SK-N-SH treated with all-trans-retinoic acid at 6 μM for 48 hours (cell line): Measurements from ENCODE around the gene PLB1.

Source experiments
- BACH2 ChIP-seq: fragments of 250-450 bp; sonication (Bioruptor Pico); IDR thresholded peaks from 2 replicates; pipeline ENCODE4 v1.9.0; 2021; ENCODE audit warnings: mild to moderate bottlenecking, borderline replicate concordance
- GLIS3 ChIP-seq: fragments of 250-450 bp; sonication (Bioruptor Pico); IDR thresholded peaks from 2 replicates; pipeline ENCODE4 v1.5.0; 2020; ENCODE audit warnings: mild to moderate bottlenecking, moderate library complexity
- PATZ1 ChIP-seq: fragments of 250-450 bp; sonication (Bioruptor Pico); IDR thresholded peaks from 2 replicates; pipeline ENCODE4 v1.8.0; 2020; ENCODE audit warnings: mild to moderate bottlenecking, moderate library complexity, borderline replicate concordance
- RARB ChIP-seq: fragments of 250-450 bp; sonication (Bioruptor Pico); IDR thresholded peaks from 2 replicates; pipeline ENCODE4 v1.8.0; 2021; ENCODE audit warnings: mild to moderate bottlenecking, moderate library complexity
- SNAI2 ChIP-seq: fragments of 250-450 bp; sonication (Bioruptor Pico); IDR thresholded peaks from 2 replicates; pipeline ENCODE4 v1.5.0; 2020; ENCODE audit warnings: mild to moderate bottlenecking, moderate library complexity
- ZC3H10 ChIP-seq: fragments of 250-450 bp; sonication (Bioruptor Pico); IDR thresholded peaks from 2 replicates; pipeline ENCODE4 v1.5.1; 2021; ENCODE audit warnings: mild to moderate bottlenecking, moderate library complexity
- ZFP30 ChIP-seq: fragments of 450-650 bp; formaldehyde crosslinking; IDR thresholded peaks from 2 replicates; pipeline ENCODE4 v1.5.0; 2022; ENCODE audit warnings: mild to moderate bottlenecking, moderate library complexity
- ZNF565 ChIP-seq: fragments of 450-650 bp; formaldehyde crosslinking; conservative IDR thresholded peaks from 2 replicates; pipeline ENCODE4 v1.5.0; 2020; ENCODE audit warnings: low read depth, mild to moderate bottlenecking, moderate library complexity
- ZNF70 ChIP-seq: fragments of 450-650 bp; formaldehyde crosslinking; IDR thresholded peaks from 2 replicates; pipeline ENCODE4 v1.5.0; 2020; ENCODE audit warnings: mild to moderate bottlenecking, moderate library complexity
- TF ChIP-seq, protein P1 (sequence below): fragments of 250-450 bp; sonication (Bioruptor Pico); IDR thresholded peaks from 2 replicates; pipeline ENCODE4 v1.5.1; 2020; ENCODE audit warnings: low read depth, mild to moderate bottlenecking, moderate library complexity
- TF ChIP-seq, protein P2 (sequence below): fragments of 250-450 bp; sonication (Bioruptor Pico); IDR thresholded peaks from 2 replicates; pipeline ENCODE4 v1.5.1; 2021; ENCODE audit warnings: mild to moderate bottlenecking, moderate library complexity

- TF ChIP-seq RARB (CRISPR knock-in tag), result no peak
- no peak for TF ChIP-seq ZC3H10 (CRISPR knock-in tag)
- no peak for TF ChIP-seq BACH2 (CRISPR knock-in tag)
- no peak for TF ChIP-seq GLIS3 (CRISPR knock-in tag)
- TF ChIP-seq SNAI2 (CRISPR knock-in tag), result no peak
- TF ChIP-seq ZFP30, result no peak
- no peak for TF ChIP-seq ZNF70 (CRISPR knock-in tag)
- TF ChIP-seq, protein P1, sequence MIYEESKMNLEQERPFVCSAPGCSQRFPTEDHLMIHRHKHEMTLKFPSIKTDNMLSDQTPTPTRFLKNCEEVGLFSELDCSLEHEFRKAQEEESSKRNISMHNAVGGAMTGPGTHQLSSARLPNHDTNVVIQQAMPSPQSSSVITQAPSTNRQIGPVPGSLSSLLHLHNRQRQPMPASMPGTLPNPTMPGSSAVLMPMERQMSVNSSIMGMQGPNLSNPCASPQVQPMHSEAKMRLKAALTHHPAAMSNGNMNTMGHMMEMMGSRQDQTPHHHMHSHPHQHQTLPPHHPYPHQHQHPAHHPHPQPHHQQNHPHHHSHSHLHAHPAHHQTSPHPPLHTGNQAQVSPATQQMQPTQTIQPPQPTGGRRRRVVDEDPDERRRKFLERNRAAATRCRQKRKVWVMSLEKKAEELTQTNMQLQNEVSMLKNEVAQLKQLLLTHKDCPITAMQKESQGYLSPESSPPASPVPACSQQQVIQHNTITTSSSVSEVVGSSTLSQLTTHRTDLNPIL (CRISPR knock-in tag), result no peak
- TF ChIP-seq PATZ1 (CRISPR knock-in tag), result no peak
- TF ChIP-seq ZNF565 (CRISPR knock-in tag), result no peak
- TF ChIP-seq, protein P2, sequence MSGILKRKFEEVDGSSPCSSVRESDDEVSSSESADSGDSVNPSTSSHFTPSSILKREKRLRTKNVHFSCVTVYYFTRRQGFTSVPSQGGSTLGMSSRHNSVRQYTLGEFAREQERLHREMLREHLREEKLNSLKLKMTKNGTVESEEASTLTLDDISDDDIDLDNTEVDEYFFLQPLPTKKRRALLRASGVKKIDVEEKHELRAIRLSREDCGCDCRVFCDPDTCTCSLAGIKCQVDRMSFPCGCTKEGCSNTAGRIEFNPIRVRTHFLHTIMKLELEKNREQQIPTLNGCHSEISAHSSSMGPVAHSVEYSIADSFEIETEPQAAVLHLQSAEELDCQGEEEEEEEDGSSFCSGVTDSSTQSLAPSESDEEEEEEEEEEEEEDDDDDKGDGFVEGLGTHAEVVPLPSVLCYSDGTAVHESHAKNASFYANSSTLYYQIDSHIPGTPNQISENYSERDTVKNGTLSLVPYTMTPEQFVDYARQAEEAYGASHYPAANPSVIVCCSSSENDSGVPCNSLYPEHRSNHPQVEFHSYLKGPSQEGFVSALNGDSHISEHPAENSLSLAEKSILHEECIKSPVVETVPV, result no peak
Observed at GRCh38 chr2:28558158-28558820, 62.4 kb downstream of the PLB1 start.
